22Rv1 (cell line): Measurements from ENCODE around the gene CACNA2D2.

Experiments
- CTCF ChIP-seq: fragments of 450-650 bp; IDR thresholded peaks from 2 replicates; pipeline ENCODE4 v1.5.1; 2017; ENCODE audit warnings: mild to moderate bottlenecking
- ZFX ChIP-seq: fragments of 450-650 bp; IDR thresholded peaks from 2 replicates; pipeline ENCODE4 v1.6.1; 2017; ENCODE audit warnings: antibody characterized with exemption, borderline replicate concordance

GRCh38 chr3:50423543-50423942 lies 79.9 kb downstream of the CACNA2D2 start:
- TF ChIP-seq CTCF (no peak), ZFX (no peak)
